Suprapubic skin (tissue), 3 donors: Measurements from ENCODE around the gene NPRL2.

ENCODE experiments used
- POLR2A ChIP-seq, 2 donors: fragments of 450-650 bp; IDR thresholded peaks; one replicate each; pipeline ENCODE4 v1.6.1; 2017; ENCODE audit warnings: antibody characterized with exemption in 2 of 2, mild to moderate bottlenecking in 2 of 2, moderate library complexity in 2 of 2
- TF ChIP-seq, protein P1 (sequence below), 2 donors: fragments of 200-600 bp in 1 of 2; fragments of 450-650 bp in 1 of 2; sonication (generic) in 1 of 2; IDR thresholded peaks; one replicate each; pipeline ENCODE4 v1.5.1; 2016 to 2019; ENCODE audit warnings: antibody characterized with exemption in 2 of 2, mild to moderate bottlenecking in 1 of 2, moderate library complexity in 1 of 2

DNA sequence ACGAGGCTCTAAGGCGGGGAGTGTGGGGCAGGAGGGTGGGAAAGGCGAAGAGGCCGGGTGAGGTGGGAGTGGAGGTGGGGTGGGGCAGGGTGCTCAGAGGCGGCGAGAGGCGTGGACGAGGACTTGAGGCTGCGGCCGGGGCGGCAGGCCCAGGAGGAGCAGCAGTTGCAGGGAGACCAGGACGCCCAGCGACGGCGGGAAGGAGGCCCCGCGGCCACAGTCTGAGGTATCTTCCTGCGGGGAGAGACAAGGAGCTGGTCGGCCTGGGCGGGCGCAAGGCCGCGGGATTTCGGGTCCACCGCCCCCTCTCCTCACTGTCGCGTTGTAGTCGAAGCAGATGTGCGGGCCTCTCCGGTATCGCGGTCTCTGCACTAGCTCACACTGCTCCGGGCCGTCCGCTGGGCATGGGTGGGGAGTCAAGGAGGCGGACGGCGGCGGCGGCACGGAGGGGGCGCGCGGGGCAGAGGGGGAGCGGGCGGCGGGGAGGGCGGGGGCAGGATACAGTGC lies 14.1 kb upstream of the NPRL2 start:
- TF ChIP-seq POLR2A (IDR thresholded peaks at IDR 0.05): no peak
- TF ChIP-seq, protein P1, sequence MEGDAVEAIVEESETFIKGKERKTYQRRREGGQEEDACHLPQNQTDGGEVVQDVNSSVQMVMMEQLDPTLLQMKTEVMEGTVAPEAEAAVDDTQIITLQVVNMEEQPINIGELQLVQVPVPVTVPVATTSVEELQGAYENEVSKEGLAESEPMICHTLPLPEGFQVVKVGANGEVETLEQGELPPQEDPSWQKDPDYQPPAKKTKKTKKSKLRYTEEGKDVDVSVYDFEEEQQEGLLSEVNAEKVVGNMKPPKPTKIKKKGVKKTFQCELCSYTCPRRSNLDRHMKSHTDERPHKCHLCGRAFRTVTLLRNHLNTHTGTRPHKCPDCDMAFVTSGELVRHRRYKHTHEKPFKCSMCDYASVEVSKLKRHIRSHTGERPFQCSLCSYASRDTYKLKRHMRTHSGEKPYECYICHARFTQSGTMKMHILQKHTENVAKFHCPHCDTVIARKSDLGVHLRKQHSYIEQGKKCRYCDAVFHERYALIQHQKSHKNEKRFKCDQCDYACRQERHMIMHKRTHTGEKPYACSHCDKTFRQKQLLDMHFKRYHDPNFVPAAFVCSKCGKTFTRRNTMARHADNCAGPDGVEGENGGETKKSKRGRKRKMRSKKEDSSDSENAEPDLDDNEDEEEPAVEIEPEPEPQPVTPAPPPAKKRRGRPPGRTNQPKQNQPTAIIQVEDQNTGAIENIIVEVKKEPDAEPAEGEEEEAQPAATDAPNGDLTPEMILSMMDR (IDR thresholded peaks at IDR 0.05): no peak
